ENCODE measurements around the gene PPIF.

PPIF gene

GRCh38 chr10:79313911-79314439 is 33.3 kb upstream of the PPIF start:
- DNase-seq (ENCODE audit: low read depth), result no peak

- DNase-seq (ENCODE audit: low read depth), result no peak
These were observed 32.3 kb upstream of the PPIF start for GRCh38 chr10:79314761-79315601.

- DNase-seq (ENCODE audit: low read depth), result no peak
These were observed 31.7 kb upstream of the PPIF start for GRCh38 chr10:79315602-79315920.

GRCh38 chr10:79316671-79317431 is 30.4 kb upstream of the PPIF start:
- no peak for DNase-seq (ENCODE audit: low read depth)

GRCh38 chr10:79318369-79318768 is 28.9 kb upstream of the PPIF start:
- DNase-seq (ENCODE audit: low read depth), result no peak

GRCh38 chr10:79319115-79319771 is 28.0 kb upstream of the PPIF start:
- no peak for DNase-seq (ENCODE audit: low read depth)

GRCh38 chr10:79320316-79320715 is 27.0 kb upstream of the PPIF start:
- DNase-seq (ENCODE audit: low read depth), result no peak

GRCh38 chr10:79320820-79321493 is 26.3 kb upstream of the PPIF start:
- peak; percentile 89 for DNase-seq (ENCODE audit: low read depth)

GRCh38 chr10:79321494-79321882 is 25.8 kb upstream of the PPIF start:
- DNase-seq (ENCODE audit: low read depth), result no peak

- DNase-seq (ENCODE audit: low read depth), result no peak
These were observed 25.3 kb upstream of the PPIF start for GRCh38 chr10:79321951-79322350.

- DNase-seq (ENCODE audit: low read depth), result peak; percentile 83
These were observed 24.4 kb upstream of the PPIF start for GRCh38 chr10:79322616-79323543.

GRCh38 chr10:79323602-79324001 is 23.7 kb upstream of the PPIF start:
- no peak for DNase-seq (ENCODE audit: low read depth)

GRCh38 chr10:79324032-79324695 is 23.1 kb upstream of the PPIF start:
- DNase-seq (ENCODE audit: low read depth), result no peak

GRCh38 chr10:79326361-79327089 is 20.7 kb upstream of the PPIF start:
- no peak for DNase-seq (ENCODE audit: low read depth)

GRCh38 chr10:79327090-79327457 is 20.2 kb upstream of the PPIF start:
- no peak for DNase-seq (ENCODE audit: low read depth)

- no peak for DNase-seq (ENCODE audit: low read depth)
These were observed 19.0 kb upstream of the PPIF start for GRCh38 chr10:79328147-79328701.

- DNase-seq (ENCODE audit: low read depth), result no peak
These were observed 18.3 kb upstream of the PPIF start for GRCh38 chr10:79328737-79329504.

GRCh38 chr10:79329529-79329928 is 17.7 kb upstream of the PPIF start:
- no peak for DNase-seq (ENCODE audit: low read depth)

- no peak for DNase-seq (ENCODE audit: low read depth)
These were observed 16.0 kb upstream of the PPIF start for GRCh38 chr10:79331226-79331625.

All from stromal cell of bone marrow (primary cell).